ENCODE results near the gene FIS1. TPM values are rescaled to one million over a fixed set of nuclear protein-coding genes. Genes with fewer than 3 reads are reported as not detected.
"Not testable (repeated sequence)": the region's sequence is repeated elsewhere in the genome, so short reads cannot be mapped to it uniquely, and the experiment has no call there.

Gene FIS1
- polyA plus RNA-seq, 3 donors = 177 to 416 (median 341) TPM

DNA sequence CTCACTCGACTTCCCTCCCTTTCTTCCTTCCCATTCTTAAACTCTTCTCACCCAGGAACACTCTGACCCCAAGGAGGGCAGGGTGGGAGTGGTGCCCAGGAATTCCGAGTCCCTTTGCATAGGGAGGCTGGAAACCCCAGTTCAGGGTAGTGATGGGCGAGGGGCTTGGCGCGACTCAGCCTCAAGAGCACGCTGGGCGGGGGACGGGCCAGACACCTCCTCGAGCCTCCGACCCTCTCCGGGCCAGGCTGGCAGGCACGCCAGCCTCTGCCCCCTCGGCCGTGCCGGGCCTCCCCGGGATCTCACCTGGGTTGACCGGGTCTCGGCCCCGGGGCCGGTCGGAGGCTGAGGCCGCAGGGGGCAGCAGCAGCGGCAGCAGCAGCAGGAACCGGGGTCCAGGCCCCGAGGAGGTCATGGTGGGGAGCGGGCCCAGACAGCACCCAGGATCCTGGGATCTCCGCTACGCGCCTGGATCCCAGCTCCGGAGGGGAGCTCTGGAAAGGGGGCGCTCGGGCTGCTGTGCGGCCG lies 28.0 kb downstream of the FIS1 start:
- 1% methylated on average over 34 of the region's 34 CpGs for WGBS, 3 donors
- H3K27ac ChIP-seq (ENCODE audit: low read depth, low read length) = no peak overlapping the region

DNA sequence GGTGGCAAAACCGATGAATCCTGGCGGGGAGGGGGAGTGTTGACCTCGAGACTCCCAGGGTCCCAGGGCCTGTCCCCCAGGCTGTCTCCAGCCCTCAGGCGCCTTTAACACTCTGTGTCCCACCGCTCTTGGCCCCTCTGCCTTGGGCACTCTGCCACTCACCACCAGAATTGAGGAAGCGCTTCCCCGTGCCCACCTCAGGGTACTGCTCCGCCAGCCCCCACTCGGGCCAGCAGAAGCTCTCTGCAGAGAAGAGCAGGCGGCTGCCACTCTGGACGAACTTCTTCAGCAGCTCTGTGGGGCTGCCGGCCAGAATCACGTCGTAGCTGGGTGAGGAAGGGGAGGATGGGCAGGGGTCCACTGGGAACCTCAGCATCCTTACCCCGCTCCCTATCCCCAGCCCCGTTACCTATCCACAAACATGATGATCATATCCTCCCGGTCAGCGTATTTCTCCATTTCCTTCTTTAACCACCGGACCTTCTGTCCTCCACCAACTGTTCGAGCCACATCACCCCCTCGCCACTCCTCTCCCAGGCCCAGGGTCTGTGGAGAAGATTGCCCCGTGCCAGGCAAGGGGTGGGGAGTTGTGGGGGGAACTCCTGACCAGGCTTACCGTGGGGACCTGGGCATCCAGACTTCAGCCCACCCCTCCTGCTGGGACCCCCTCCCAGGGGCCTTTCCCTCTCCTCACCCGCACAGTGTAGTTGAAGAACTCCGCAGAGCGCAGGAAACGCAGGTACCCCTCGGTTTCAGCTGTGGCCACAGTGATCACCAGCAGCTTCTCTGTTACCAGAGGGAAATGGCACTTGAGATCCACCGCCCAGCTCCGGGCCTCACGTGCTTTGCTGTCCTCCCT lies 28.7 kb downstream of the FIS1 start:
- WGBS, 3 donors = 56 to 65% (median 57%) methylated on average over 31 of the region's 31 CpGs
- no peak overlapping the region for H3K27ac ChIP-seq (ENCODE audit: low read depth, low read length)

DNA sequence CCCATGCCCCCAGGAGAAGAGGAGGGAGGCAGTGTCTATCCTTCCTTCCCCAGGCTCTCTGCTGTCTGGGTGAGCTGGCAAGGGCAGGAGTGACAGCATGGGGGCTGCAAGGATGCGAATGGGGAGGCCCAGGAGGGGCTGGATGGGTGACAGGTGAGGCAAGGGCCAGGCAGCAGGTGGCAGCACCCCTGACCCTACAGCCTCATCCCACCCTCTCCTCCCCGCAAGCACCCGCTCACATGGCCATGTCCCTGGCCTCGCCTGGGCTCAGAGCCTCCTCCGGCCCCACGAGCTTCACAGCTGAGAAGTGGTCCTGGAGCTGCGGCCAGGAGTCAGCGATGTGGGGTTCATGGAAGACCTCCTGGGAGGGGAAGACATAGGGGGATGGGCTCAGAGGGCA lies 32.9 kb downstream of the FIS1 start:
- no peak overlapping the region for H3K27ac ChIP-seq (ENCODE audit: low read depth, low read length)
- WGBS, 3 donors = 92 to 99% (median 93%) methylated on average over 8 of the region's 8 CpGs

DNA sequence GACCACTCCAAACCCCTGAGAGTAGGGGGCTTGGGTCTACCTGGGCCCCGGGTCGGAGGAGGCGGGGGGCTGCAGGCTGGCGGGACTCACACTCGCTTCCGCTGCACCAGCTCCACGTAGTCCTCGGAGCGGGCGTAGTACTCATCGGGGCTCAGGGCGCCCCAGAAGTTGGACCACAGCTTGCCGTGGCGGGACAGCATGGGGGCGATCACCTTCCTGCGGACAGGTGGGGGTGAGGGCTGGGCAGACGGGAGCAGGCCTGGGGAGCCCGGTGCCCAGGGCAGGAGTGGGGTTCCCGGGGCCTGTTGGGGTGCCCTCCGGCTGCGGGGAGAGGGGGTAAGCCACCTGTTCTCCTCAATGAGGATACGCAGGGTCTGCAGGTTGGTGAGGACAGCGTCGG lies 33.4 kb downstream of the FIS1 start:
- 96 to 97% (median 97%) methylated on average over 23 to 24 of the region's 24 CpGs for WGBS, 3 donors
- H3K27ac ChIP-seq (ENCODE audit: low read depth, low read length) = no peak overlapping the region

DNA sequence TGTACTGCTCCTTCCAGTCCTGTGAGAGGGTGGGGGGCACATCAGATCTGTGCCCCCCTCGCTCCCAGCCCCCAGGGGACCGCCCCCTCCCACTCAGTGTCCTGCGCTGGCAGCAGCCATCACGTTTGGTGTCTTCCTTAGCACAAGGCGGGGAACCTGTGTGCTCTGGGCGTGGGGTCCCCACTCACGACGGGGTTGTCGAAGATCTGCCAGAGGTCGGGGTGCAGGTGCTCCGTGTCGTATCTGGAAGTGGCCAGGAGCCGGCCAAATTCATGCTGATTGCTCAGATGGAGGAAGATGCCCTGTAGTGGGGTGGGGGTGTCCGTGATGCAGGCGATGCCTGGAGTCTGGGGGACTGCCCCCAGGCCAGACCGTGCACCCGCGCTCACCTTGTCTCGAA lies 34.7 kb downstream of the FIS1 start:
- 93 to 96% (median 95%) methylated on average over 18 to 19 of the region's 19 CpGs for WGBS, 3 donors

DNA sequence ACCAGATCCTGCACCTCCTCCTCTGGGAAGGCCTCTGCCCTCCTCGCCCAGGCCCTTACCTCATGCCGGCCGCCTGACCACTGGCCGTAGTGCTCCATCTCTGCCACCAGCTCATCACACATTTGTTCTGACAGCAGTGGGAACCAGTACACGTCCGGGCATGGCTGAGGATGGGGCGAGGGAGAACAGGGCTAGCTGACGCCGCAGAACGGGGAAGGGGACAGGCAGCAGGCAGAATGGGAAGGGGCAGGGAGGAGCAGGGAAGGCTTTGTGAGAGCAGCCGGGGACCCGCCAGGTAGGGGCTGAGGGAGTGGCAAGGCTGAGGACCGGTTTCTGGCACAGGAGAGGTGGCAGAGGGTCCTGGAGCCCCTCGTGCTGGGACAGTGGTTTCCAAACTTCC lies 36.1 kb downstream of the FIS1 start:
- 89 to 97% (median 93%) methylated on average over 14 of the region's 14 CpGs for WGBS, 3 donors
- H3K27ac ChIP-seq (ENCODE audit: low read depth, low read length) = no peak overlapping the region

More for the DNA sequence above, 34.7 kb downstream of the FIS1 start:
- H3K27ac ChIP-seq (ENCODE audit: low read depth, low read length) = no peak overlapping the region

DNA sequence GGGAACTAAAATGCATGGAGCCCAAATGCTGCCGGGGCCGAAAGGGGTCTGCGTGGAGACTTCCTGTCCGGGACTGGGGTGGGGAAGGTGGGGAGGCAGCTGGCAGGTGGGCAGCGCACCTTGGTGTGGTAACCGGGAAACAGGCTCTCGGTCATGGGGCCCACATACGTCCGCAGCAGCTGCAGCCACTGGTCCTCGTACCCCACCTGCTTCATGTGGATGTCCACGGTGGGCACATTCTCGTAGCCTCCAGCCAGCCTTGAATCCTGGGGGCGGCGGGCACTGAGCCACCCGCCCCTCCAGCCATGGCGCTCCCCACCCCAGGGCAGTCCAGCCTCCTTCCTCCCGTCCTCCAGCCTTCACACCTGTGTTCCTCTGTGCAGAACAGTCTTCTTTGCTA lies 37.4 kb downstream of the FIS1 start:
- no peak overlapping the region for H3K27ac ChIP-seq (ENCODE audit: low read depth, low read length)
- 94 to 98% (median 96%) methylated on average over 16 to 17 of the region's 17 CpGs for WGBS, 3 donors

DNA sequence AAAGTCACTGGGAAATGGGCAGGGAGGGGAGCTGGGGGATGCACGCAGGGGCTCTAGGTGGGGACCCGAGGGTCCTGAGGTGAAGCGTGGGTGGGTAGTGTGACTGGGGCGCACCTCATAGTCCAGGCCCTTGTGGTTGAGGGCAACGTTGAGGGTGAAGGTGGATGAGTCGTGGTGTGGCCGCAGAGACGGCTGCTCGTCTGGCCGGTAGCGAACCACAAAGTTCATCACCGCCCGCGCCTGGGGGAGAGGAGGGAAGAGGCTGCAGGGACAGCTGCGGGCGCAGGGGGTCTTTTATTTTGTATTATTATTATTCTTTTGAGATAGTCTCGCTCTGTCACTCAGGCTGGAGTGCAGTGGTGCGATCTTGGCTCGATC lies 38.2 kb downstream of the FIS1 start:
- H3K27ac ChIP-seq (ENCODE audit: low read depth, low read length) = no peak overlapping the region
- WGBS, 3 donors = 89 to 91% (median 90%) methylated on average over 18 to 19 of the region's 19 CpGs

DNA sequence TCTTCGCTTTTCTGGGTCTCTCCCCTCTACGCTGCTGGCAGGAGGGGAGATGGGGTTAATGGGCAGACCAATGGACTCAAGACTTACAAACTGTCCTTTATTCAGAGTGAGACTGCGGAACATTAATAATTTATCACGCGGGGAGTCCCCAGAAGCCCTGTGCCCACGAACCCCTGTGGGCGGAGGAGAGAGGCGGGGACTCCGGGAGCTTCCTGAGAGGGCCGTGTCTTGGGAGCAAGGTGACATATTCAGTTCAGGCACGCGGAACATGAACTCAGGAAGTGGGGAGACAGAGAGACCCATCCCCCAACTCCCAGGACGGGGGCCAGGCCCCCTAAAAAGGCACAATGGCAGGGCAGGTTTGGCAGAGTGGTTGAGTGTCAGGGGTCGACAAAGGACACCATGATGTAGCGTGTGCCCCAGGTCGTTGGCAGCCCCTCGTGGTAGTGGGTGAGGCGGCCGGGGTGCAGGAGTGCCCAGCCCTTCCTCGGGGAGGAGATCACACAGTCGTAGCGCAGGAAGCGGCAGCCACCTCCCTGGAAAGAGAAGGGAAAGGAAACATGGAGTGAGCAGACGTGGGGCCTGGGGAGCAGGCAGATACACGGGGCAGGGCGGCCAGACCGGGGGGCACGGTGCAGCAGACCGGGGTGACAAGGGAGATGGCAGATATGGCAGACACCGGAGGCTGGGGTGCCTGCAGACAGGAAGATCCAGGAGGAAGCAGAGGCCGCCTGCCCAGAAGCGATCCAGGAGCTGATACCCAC lies 38.8 kb downstream of the FIS1 start:
- H3K27ac ChIP-seq (ENCODE audit: low read depth, low read length) = no peak overlapping the region
- WGBS, 3 donors = 85 to 86% (median 85%) methylated on average over 32 of the region's 32 CpGs

DNA sequence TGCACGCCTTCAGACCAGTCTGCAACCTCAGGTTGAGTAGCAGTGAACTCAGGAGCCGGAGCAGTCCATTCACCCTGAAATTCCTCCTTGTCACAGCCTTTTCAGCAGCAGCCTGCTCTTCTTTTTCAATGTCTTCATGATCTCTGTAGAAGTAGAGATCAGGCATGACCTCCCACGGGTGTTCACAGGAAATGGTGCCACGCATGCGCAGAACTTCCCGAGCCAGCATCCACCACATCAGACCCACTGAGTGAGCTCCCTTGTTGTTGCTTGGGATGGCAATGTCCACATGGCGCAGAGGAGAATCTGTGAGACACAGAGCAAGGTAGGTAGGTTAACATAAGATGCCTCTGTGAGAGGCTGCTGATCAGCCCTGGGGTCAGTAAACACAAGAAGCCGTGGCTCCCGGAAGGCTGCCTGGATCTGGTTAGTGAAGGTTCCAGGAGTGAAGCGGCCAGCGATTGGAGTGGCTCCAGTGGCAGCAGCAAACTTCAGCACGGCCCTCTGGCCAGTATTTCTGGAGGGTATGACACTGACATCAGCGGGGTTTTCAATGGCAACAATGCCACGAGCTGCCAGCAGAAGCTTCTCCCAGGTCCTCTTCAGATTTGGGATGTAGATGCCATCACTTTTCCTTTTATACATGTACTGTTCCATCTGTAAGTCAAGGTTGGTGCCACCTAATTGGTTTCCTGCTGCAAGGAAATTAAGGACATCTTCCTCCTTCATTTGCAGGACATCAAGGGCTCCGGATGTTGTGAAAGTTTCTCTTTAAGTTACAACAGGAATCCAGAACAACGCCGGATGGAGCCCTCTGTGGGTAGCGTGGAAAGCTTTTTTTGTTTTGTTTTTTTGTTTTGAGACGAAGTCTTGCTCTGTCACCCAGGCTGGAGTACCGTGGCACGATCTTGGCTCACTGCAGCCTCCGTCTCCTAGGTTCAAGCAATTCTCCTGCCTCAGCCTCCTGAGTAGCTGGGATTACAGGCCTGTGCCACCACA lies 40.8 kb downstream of the FIS1 start:
- not testable (repeated sequence) for H3K27ac ChIP-seq (ENCODE audit: low read depth, low read length)
- 51 to 69% (median 56%) methylated on average over 22 of the region's 22 CpGs for WGBS, 3 donors

DNA sequence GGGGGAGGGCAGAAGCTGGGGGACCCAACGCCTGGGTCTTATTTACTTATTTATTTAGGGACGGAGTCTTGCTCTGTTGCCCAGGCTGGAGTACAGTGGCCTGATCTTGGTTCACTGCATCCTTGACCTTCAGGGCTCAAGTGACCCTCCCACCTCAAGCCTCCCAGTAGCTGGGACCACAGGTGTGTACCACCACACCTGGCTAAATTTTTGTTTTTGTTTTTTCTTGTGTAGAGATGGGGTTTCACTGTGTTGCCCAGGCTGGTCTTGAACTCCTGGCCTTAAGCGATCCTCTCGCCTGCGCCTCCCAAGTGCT lies 42.3 kb downstream of the FIS1 start:
- H3K27ac ChIP-seq (ENCODE audit: low read depth, low read length) = no peak overlapping the region
- 84 to 91% (median 86%) methylated on average over 5 of the region's 5 CpGs for WGBS, 3 donors

DNA sequence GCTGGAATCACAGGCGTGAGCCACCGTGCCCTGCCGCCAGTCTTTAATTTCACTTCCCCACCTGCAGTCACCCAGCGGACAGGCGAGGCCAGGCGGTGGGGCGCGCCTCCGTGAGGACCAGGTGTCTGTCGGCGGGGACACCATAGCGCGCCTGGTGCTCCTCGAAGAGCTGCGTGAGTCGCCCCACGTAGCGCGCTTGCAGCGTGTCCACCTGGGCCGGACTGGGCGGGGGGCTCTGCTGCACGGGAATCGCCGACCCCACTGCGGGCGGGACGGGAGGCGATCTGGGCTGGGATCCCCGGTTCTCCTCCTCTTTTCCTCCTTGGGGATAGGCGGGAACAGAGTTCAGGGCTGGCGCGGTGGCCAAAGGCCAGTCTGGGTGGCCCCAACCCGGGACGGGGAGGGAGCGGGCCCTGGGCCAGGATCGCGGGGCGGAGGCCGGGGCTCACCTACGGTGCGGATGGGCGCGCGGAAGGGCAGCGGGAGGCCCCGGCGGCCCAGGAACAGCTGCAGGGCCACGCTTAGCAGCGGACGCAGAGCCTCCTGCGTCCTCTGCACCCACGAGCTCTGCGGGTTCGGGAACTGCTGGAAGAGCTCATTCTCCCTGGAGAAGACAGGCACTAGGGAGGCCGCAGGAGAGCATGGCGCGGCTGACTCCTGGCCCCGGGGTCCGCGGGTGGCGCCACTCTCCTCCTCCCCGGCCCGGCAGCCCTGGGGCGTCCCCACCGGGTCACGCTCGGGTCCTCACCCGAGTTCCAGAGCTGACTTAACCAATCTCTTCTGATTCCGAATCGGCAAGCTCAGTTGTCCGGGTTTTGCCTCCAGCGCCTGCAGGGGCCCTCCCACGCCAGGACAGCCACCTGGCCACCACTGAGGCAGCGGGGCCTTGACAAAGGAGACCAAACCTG lies 42.9 kb downstream of the FIS1 start:
- 7 to 9% (median 9%) methylated on average over 72 to 75 of the region's 75 CpGs for WGBS, 3 donors
- no peak overlapping the region for H3K27ac ChIP-seq (ENCODE audit: low read depth, low read length)

DNA sequence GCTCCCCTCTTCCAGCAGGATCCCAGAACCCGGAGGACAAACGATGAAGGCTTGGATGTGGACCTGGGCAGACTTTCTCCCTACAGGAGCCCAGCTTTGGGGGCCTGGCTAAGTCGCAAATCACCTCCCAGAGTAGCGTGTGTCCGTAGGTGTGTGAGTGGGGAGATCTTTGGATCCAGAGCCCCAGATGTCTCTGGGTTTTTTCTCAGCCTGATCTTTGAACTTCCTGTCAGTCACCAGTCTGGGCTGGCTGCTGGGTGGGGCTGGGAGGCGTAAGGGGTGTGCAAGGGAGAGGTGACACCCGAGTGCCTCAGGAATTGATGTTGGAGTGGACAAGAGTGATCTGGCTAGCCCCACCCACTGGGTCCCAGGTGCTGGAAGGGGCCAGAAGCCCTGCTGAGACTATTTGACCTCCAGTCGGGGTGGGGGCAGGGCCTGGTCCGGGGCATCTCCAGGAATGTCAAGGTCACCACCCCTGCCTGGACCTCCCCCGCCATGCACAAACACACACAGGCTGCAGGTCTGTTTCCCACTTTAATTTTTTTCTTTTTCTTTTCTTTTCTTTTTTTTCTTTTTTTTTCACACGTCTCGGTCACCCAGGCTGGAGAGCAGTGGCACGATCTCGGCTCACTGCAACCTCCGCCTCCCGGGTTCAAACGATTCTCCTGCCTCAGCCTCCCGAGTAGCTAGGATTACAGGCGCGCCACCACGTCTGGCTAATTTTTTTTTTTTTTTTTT lies 43.9 kb downstream of the FIS1 start, which contains the start of gene MOGAT3:
TSS of gene MOGAT3 (minus strand) at position 175 of the 738 bp plus-strand sequence. CDS start 182 bp downstream, outside the sequence.
- 18 to 35% (median 32%) methylated on average over 18 to 21 of the region's 21 CpGs for WGBS, 3 donors

DNA sequence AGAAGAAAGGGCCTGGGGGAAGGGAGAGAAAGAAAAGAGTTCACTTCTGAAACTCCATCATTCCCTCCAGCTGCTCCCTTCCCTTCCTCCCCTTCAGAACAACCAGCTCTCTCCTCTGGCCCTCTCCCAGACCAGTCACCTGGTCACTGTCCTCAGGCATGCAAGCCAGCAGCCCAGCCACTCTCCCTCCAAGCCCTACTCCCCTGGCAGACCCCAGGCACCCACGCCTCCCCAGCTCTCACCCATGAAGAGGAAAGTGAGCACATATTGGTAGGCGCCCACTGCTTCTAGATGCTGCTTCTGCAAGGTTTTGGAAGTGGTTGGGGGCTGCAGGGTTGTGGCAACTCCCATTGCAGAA lies 44.4 kb downstream of the FIS1 start:
- 79 to 85% (median 82%) methylated on average over 2 of the region's 2 CpGs for WGBS, 3 donors
- H3K27ac ChIP-seq (ENCODE audit: low read depth, low read length) = no peak overlapping the region

More for the DNA sequence above, 43.9 kb downstream of the FIS1 start, which contains the start of gene MOGAT3:
- no peak within 1 kb of the TSS for H3K27ac ChIP-seq (ENCODE audit: low read depth, low read length)

DNA sequence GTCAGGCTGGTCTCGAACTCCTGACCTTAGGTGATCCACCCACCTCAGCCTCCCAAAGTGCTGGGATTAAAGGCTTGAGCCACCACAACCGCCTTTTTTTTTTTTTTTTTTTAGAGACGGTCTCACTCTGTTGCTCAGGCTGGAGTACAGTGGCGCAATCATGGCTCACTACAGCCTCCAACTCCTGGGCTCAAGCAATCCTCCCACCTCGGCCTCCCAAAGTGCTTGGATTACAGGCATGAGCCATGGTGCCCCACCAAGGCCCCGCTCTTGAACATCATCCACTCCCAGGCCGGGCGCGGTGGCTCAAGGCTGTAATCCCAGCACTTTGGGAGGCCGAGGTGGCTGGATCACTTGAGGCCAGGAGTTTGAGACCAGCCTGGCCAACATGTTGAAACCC lies 45.4 kb downstream of the FIS1 start:
- 85 to 92% (median 90%) methylated on average over 10 of the region's 10 CpGs for WGBS, 3 donors
- H3K27ac ChIP-seq (ENCODE audit: low read depth, low read length) = not testable (repeated sequence)

DNA sequence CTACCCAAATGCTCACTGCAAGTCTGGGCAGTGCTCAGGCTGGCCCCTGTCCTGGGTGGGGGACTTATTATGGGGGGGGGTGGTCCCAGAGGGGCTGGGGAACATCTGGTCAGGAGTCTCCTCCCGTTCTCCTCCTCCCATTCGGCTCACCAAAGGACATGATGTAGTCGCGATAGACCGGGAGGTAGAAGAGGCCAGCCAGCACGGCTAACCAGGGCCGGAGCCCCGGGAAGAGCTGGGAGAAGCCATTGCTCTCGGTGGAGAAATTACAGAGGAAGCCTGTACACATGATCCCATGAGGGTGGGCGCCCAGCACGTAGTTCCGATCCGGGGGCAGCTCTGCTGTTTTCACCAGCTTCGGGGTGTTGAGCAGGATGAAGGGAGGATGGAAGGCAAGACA lies 46.4 kb downstream of the FIS1 start:
- H3K27ac ChIP-seq (ENCODE audit: low read depth, low read length) = no peak overlapping the region
- WGBS, 3 donors = 69 to 73% (median 72%) methylated on average over 14 of the region's 14 CpGs

DNA sequence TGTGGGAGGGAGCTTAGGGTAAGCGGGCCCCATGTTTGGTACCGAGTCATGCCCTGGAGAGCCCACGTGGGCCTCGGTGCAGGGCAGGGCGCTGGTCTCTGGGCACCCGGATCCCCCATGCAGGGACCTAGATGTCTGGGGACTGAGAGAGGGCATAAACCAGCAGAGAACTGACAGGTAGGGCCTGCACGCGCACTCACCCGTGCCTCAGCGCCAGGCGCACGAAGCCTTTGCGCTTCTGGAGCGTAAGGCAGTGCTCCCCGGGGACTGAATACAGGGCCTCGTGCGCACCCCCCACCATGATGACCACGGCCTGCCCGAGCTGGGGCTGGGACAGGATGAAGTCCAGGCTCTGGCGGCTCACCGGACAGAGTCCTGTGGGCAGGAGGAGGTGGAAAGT lies 46.9 kb downstream of the FIS1 start:
- 70 to 74% (median 70%) methylated on average over 21 of the region's 21 CpGs for WGBS, 3 donors
- H3K27ac ChIP-seq (ENCODE audit: low read depth, low read length) = no peak overlapping the region

Measured in adipose tissue (tissue), 3 donors.